ENCODE data around the gene SLC37A1.

DNA sequence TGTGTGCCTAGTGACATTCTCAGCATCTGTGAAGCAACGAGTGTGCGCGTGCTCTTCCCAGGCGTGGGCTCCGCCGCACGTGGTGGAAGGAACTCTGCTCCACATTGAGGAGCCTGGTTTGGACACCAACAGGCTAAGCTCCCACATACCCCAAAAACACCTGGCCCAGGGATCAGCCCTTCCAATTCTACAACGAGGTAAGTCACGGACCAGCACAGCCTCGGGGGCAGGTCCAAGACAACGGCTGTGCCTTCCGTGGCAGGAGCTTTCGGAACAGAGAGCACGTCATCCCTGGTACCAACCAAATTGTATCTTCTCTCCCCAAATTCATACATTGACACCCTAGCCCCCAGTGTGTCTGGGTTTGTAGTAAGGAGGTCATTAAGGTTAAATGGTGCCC, 112.5 kb downstream of the SLC37A1 start:
- TF ChIP-seq POLR2A (IDR thresholded peaks at IDR 0.05; ENCODE audit: low read length) (no peak), GATA1 (IDR thresholded peaks at IDR 0.05; ENCODE audit: low read depth, low read length) (no peak)

Measured in erythroblast (primary cell).